Measurements from ENCODE around the gene INPP5A. TPM values are rescaled to one million over a fixed set of nuclear protein-coding genes. Genes with fewer than 3 reads are reported as not detected.
A peak's percentile ranks its signal among the peaks of the same experiment; 100 is the strongest.

INPP5A gene
- total and polyA plus RNA-seq, 4 donors: 12.4 to 39.9 (median 28.2) TPM

GRCh38 chr10:132716691-132717490 is 179.3 kb downstream of the INPP5A start:
- H3K9ac ChIP-seq (ENCODE audit: insufficient read depth in 1 of 2, low read length in 2 of 2): no peak overlapping the region
- H3K36me3 ChIP-seq (ENCODE audit: control insufficient read depth in 4 of 4, insufficient read depth in 4 of 4, low read length in 4 of 4): peaks cover 0 to 36% (median 5%) of the 10 kb centered on the region in 4 donors
- no peak overlapping the region for H3K27ac ChIP-seq (ENCODE audit: low read depth in 1 of 2, low read length in 1 of 2)
- DNase-seq (no peak), ATAC-seq (ENCODE audit: insufficient read depth, low FRiP score) (no peak)
- no peak for TF ChIP-seq CTCF (IDR thresholded peaks at IDR 0.05; ENCODE audit: control extremely low read depth, extremely low read depth)
- H3K4me1 ChIP-seq (ENCODE audit: control insufficient read depth in 5 of 5, insufficient read depth in 5 of 5, low read length in 5 of 5): peaks cover 0 to under 1% (median 0%) of the 10 kb centered on the region in 5 donors
- H3K4me3 ChIP-seq: no peak overlapping the region
- peaks cover 0 to 4% (median 0%) of the 10 kb centered on the region in 3 donors for H3K27me3 ChIP-seq (ENCODE audit: control insufficient read depth in 3 of 3, insufficient read depth in 3 of 3, low read length in 2 of 3)
- WGBS, 2 donors: 86 to 91% methylated on average over 27 of the region's 27 CpGs
- H3K9me3 ChIP-seq (ENCODE audit: control insufficient read depth in 4 of 4, insufficient read depth in 3 of 4, low read length in 3 of 4): peaks cover 0 to 4% (median 0%) of the 10 kb centered on the region in 4 donors

GRCh38 chr10:132721725-132722124 is 184.1 kb downstream of the INPP5A start:
- H3K4me3 ChIP-seq: no peak overlapping the region
- H3K9me3 ChIP-seq (ENCODE audit: control insufficient read depth in 4 of 4, insufficient read depth in 3 of 4, low read length in 3 of 4): no peaks in the 10 kb centered on the region
- WGBS, 2 donors: 80 to 91% methylated on average over 6 of the region's 6 CpGs
- ATAC-seq (ENCODE audit: insufficient read depth, low FRiP score) (no peak), DNase-seq (no peak)
- peaks cover 0 to 4% (median 0%) of the 10 kb centered on the region in 5 donors for H3K4me1 ChIP-seq (ENCODE audit: control insufficient read depth in 5 of 5, insufficient read depth in 5 of 5, low read length in 5 of 5)
- peaks cover 0 to 17% (median 1%) of the 10 kb centered on the region in 4 donors for H3K36me3 ChIP-seq (ENCODE audit: control insufficient read depth in 4 of 4, insufficient read depth in 4 of 4, low read length in 4 of 4)
- no peak for TF ChIP-seq CTCF (IDR thresholded peaks at IDR 0.05; ENCODE audit: control extremely low read depth, extremely low read depth)
- no peak overlapping the region for H3K27ac ChIP-seq (ENCODE audit: low read depth in 1 of 2, low read length in 1 of 2)
- no peaks in the 10 kb centered on the region for H3K27me3 ChIP-seq (ENCODE audit: control insufficient read depth in 3 of 3, insufficient read depth in 3 of 3, low read length in 2 of 3)
- no peak overlapping the region for H3K9ac ChIP-seq (ENCODE audit: insufficient read depth in 1 of 2, low read length in 2 of 2)

- Histone ChIP-seq H3K9me3 (ENCODE audit: control insufficient read depth in 4 of 4, insufficient read depth in 3 of 4, low read length in 3 of 4) (no peaks in the 10 kb centered on the region), H3K9ac (ENCODE audit: insufficient read depth in 1 of 2, low read length in 2 of 2) (no peak overlapping the region), H3K36me3 (ENCODE audit: control insufficient read depth in 4 of 4, insufficient read depth in 4 of 4, low read length in 4 of 4) (peaks cover 0 to 18% (median 1%) of the 10 kb centered on the region in 4 donors), H3K27me3 (ENCODE audit: control insufficient read depth in 3 of 3, insufficient read depth in 3 of 3, low read length in 2 of 3) (no peaks in the 10 kb centered on the region), H3K4me1 (ENCODE audit: control insufficient read depth in 5 of 5, insufficient read depth in 5 of 5, low read length in 5 of 5) (peaks cover 0 to 4% (median 0%) of the 10 kb centered on the region in 5 donors), H3K4me3 (no peak overlapping the region), H3K27ac (ENCODE audit: low read depth in 1 of 2, low read length in 1 of 2) (no peak overlapping the region)
- DNase-seq: peak; percentile 35 to 49 (median 36)
- no peak for ATAC-seq (ENCODE audit: insufficient read depth, low FRiP score)
- 91% methylated on average over 48 of the region's 48 CpGs for WGBS, 2 donors
- TF ChIP-seq CTCF (IDR thresholded peaks at IDR 0.05; ENCODE audit: control extremely low read depth, extremely low read depth): no peak
These were observed 185.1 kb downstream of the INPP5A start for GRCh38 chr10:132722394-132723329.
